A172 (cell line): ENCODE measurements around the gene ANGPTL5. TPM values are rescaled to one million over a fixed set of nuclear protein-coding genes. Genes with fewer than 3 reads are reported as not detected.
"Not testable (repeated sequence)": the region's sequence is repeated elsewhere in the genome, so short reads cannot be mapped to it uniquely, and the experiment has no call there.

Source experiments
- DNase-seq: peaks from one replicate; pipeline ENCODE4 v3.0.0-alpha.2; 2015; ENCODE audit warnings: low spot score
- total RNA-seq: library from RNA; depleted of rRNA; stranded (reverse); fragments of >200 nt; shearing (Covaris generic); gene quantifications from 2 replicates; pipeline ENCODE4 v1.2.3, GENCODE V29; 2014; rRNA removed

The ANGPTL5 gene
- not detected in 2 replicates for total RNA-seq

DNA sequence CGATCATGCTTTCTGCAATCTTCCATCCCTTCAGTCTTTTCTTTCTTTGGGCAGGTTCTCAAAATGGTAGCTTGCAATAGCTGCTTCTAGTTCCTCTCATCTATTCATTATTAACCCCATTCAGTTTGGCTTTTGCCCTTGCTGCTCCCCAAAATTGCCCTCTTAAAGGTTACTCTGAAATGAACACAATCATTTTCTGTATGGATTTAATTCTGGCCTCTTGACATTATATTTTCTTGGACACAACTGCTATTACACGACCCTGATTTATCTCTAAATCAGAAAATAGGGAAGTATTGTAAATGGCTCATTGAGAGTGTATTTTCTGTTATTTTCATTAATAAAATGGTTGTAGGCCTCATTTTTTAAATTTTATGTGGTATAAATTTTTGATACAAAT is at the start of gene ANGPTL5:
Gene ANGPTL5, minus strand, starts transcription at position 101 of the 400 bp plus-strand sequence. CDS start 8,613 bp downstream, outside the sequence.
- DNase-seq: no peak

DNA sequence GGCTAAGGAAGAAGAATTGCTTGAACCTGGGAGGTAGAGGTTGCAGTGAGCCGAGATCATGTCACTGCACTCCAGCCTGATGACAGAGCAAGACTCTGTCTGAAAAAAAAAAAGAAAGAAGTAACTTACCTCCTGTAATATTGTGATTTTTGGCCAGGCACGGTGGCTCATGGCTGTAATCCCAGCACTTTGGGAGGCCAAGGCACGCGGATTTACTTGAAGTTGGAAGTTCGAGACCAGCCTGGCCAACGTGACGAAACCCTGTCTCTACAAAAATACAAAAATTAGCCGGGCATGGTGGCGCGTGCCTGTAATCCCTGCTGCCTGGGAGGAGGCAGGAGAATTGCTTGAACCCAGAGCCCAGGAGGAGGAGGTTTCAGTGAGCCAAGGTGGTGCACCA is 47.9 kb upstream of the ANGPTL5 start:
- not testable (repeated sequence) for DNase-seq

DNA sequence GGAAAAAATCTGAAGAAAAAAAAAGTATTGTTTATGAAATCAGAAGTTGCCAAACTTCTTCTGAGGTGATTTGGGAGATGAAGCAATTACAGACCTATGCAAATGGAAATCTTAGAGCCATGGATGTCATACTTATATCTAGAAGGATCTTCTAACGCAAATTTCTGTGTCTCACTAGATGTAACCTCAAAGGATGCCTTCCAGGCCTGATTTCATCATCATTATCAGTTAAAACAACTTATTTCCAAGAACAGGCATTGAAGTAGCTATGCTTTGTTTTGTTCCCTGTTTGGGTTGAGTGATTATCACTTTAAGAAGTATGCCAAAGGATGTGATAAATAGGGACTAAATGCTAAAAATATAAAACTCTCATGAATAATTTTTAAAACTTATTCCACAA is 43.9 kb upstream of the ANGPTL5 start:
- no peak for DNase-seq

DNA sequence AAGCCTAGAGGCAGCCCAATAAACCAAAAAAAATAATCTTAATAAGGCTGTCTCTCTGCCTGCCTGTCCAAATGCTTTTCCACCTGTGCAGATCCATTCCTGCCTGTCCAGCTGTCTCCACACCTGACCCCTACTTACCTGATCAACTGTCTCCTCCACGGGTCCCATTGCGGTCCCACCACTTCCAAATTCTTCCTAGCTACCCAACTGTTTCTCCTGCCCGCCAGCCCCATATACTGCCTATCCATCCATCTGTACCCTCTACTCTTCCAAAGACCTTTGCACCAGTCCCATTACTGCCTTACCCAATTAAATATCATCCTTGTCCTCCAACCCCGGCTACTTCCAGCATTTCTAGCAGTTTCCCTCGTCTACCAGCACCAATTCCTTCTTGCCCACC is 39.4 kb upstream of the ANGPTL5 start:
- no peak for DNase-seq

DNA sequence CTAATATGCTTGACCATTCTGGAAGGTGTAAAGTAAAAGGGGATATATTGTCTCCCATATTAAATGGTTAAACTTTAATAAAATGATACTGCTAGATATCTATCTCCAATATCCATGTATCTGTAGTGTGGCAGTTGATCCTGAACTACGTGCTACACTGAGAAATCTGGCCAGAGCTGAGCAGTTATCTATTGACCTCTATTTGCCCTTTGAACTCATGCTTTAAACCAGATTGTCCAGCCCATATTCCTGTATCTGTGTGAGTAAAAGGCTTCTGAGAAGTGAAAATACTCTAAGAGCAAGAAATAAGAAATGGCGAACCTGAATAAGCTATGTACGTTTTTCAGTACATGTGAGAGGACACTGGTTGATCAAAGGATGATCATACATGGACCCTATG is 39.0 kb upstream of the ANGPTL5 start:
- no peak for DNase-seq

DNA sequence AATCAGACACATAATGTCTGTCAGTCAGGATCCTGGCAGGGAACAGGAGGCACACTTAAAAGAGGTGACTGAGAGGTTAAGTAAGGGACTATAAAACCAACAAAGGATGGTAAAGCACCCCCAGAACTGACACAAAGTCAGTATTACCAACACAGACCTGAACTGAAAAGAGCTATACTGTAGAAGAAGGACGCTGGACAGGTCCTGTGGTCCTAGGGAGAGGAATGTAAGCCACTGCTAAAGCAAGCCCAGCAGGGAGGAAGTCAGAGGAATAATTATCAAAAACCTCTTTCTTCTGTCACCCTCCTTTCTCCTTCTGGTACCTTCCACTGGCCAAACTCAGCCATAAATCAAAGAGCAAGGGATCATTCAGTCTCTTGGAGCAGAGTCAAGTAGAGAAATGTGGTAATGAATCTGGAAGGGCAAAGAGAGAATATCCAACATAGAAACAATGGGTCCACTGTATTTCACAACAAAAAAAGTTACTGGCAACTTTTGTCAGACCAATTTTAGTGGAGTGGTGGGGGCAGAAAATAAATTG is 33.4 kb upstream of the ANGPTL5 start:
- DNase-seq: no peak

DNA sequence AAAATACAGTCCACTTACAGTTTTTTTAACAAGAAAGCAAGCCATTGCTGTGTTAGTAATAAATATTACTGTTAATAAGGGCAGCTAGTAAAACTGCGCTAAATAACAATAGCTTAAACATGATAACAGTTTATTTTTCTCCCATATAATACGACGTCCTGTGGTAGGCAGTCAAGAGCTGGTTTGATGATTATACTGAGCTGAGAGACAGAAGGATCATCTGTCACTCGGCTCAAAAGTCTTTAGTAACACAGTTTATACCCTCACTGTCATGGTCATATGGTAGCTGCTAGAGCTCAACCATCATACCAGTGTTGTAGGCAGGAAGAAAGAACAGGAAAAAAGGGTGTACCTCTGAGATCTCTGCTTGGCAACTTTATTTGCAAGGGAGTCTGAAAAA is 29.1 kb upstream of the ANGPTL5 start:
- no peak for DNase-seq

DNA sequence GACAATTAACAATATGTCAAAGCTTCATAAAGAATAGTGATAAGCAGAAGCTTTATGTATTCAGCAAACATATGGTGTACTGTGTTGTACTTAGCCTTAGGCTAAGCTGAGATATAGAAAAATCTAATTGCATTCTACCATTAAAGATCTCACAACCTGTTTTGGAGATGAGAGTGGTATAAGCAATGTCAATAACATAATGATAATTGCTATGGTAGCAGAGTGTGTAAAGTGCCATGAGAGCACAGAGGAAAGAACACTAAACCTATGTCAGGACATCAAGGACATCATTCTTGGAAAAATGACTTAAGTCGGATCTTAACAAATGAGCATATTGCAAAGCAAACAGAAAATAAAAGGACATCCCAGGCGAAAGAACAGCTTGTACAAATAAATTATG is 28.6 kb upstream of the ANGPTL5 start:
- no peak for DNase-seq

DNA sequence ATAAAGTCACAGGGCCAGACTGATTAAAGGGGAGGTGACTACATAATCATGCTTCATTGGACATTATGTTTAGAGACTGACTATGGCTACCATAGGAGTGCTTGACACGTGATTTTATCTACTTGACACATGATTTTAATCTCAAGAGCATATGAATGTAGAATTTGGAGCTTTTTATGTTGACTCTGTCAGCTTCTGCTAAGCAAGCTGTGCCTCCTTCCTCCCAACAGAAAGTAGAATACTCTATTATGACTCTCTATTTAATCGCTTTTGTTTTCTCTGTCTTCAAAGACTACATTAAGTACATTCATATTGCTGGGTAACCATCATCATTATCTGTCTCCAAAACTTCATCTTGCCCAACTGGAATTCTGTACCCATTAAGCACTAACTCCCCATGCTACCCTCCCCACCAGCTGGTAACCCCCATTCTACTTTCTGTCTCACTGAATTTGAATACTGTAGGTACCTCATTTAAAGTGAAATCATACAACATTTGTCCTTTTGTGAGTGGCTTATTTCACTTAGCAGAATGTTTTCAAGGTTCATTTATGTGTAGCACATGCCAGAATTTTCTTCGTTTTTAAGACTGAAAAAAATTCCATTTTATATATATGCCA is 24.7 kb upstream of the ANGPTL5 start:
- DNase-seq: no peak

DNA sequence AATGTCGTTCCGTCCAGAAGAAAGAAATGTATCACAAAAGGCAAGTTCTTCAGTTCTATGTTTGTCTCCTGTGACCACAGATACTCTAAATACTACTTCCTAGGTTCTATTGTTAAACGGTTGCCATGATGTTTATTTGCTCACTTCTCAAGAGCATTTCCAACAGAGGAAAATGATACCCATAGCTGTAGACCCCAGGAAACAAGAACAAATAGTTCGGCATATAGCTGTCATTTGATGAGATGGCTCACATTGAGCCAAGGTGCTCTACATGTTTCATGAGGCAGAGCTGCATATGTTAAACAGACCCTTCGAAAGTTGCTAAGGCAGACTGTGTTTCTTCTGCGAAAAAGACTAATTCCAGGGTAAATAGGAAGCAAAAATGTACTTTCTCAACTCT is 15.4 kb upstream of the ANGPTL5 start:
- DNase-seq: no peak

DNA sequence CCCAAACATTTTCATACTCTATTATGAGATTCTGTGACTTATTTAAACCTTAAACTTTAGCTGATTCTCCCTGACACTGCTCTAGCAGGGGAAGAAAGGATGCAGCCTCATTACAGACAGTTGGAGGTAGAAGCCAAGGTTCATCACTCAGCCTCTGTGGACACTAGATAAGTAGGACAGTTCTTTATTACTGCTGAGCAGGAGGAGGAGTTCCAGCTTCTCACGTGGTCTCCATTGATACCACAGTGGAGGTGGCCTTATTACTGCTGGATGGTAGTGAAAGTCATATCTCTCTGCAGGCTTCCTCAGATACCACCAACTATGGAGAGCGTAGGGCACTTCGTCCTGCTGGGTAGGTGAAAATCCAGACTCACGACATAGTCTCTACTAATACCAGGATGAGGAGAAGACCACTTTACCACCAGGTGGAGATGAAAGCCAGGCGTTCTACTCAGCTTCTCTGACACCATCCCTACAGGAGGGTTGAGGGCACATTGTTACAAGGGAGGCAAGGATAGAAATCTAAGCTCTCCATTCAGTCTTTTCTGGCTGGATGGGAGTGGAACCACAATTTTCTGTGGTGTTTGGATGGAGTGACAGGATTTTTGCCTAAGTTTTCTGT is 13.1 kb upstream of the ANGPTL5 start:
- no peak for DNase-seq

DNA sequence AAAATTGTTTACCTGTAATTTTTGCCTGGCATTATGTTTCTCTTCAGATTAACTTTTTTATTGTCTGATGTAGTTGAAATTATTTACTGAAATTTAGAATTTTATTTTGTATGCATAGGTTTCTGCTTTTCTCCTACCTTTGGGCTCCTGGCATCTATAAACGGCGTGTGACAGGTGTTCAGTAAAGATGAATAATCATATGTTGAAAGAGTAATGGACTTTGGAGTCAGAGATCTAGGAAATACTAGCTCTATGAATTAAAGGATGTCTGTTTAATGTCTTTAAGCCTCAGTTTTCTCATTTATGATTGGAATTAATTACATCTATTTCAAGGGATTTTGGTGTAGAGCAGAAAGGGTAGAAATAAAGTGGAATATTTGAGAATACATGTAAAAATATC is 7.2 kb upstream of the ANGPTL5 start:
- DNase-seq: no peak

DNA sequence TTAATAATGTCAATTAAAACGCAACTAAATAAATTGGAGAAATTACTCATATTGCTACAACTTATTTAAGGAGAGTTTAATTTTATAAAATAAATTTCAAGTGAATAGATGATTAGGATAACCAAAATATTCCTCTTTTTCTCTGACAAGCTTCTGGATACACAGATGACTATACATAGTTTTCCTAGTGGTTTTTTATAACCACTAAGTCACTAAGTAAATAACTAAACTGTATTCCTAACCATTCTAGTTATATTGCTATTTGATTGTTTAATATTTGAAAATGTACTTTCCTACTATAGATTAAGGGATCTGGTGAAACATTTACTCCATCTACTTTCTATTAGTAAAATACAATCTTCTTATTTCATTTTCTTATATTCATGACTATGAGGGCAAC is 4.7 kb upstream of the ANGPTL5 start:
- no peak for DNase-seq

DNA sequence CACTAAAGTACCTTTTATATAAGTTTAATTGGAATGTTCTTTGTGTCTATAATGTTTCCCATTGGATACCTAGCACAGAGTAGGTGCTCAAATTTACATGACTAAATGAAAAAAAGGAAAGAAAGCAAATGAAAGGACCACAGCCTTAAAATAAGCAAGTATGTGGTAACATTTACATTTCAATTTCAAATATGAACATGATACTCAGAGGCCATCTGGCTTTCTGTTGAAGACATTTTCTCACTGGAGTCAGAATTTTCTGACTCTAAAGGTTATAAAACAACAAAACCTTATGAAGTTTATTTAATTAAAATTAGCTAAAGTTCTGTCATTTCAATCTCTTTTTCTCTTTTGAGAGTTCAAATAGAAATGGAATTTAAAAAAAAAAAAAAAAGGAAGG is 904 bp upstream of the ANGPTL5 start:
- DNase-seq: no peak

DNA sequence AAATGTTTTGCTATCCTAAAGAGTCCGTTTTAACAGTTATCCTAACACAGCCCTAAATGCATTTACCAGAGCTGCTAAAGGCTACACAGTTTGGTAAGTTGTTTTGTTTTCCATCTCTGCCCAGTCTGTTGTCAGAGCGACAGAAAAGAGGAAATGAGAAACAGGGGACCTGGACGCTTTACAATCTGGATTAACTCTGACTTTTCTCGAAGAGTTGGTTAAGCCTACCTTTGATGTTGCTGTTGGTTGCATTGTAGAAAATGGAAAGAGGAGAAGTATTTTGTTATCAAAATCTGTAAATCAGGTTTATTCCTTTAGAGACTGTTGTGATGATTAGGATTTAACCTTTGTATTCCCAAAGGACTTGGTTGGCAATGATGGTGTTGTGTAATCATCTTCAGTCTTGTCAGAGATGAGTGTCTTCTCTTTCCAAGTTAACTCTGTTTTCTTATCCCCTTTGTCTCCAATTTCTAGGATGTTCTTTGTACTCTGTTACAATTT is 481 bp downstream of the ANGPTL5 start:
- peak; percentile 7 for DNase-seq

DNA sequence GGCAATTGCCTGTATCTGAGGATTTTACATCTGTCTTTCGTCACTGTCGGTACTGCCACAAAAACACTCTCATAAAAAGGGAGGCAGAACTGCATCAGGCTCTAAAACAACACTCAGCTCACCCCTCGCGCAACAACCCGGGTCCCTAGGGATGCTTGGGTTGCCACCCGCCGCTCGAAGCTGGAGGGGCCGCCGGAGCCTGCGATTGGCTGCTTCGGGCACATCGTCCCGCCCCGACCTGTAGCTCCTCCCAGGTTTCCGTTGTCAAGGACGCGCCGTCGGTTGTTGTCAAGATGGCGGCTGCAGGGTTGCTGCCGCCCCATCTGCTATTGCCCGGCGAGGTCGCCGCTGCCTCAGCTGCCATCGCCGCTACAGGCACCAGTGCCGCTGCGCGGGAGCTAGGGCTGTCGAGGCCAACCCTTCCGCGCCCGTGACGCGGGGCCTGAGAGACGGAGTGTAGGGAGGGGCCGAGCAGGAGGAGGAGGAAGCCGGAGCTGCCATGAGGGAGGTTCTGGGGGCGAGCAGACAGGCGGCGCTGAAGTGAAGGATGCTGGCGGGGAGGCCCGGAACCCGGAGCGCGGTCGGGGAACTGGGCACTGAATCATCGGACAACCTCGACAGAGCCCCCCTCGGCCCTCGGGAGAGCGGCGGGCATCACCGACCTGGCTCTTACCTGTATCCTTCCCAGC is 1.4 kb downstream of the ANGPTL5 start, which contains the start of gene CEP126:
Gene CEP126, plus strand, starts transcription at position 273 of the 689 bp plus-strand sequence. Its CDS starts 275 bp downstream, at position 548.
- peak; percentile 76 for DNase-seq

DNA sequence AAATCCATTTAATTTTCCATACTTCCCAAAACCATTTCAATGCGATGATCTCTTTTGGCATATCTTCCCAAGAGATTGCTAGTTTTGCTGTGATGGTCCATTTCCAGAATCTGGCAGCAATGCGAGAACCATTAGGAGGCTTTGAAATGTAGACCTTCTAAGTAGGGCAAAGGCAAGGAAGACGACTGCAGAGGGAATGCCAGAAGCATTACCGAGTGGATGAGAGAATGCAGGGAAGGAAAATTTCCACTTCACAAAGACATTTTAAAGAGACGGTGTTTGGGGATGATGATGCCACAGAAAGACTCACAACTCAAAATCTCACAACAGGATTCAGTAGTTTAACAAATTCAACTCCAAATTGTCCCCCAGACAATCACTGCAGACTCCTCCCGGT is 2.0 kb downstream of the ANGPTL5 start:
- peak; percentile 1 for DNase-seq

DNA sequence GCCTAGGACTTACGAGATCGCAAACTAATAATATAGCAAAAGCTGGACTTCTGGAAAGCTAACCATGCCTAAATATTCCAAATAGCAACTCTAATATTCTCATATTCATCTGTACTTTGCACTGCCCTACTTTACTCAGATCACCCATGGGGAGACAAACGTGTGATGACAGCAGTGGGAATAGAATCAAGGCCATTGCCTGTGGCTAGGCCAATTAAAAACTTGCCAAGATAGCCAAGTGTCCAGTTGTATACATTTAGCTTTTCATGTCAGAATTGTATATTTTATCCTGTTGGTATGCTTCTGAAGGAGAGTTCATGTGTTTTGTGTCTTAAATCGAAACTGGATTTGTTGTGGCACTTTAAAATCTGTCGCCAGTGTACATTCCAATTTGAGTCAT is 2.7 kb downstream of the ANGPTL5 start:
- no peak for DNase-seq

DNA sequence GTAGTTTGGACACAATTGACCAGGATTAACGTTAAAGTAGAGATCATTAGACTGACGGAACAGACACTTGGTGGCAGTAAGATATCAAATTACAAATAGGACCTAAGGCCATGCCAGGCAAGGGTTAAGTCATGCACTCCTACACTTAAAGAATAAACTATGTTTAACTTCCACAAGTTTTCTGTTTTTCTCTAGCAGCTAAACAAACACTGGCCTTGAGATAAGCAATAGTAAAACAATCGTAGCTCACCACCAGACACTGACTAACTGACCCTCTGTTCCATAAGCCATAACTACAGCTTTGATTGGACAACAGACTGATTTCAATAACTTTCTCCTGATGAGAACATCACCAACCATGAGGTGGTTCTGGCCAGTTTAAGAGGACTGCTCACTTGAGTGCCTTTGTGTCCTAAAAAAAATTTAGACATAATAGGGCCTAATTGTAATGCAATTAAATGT is 3.5 kb downstream of the ANGPTL5 start:
- DNase-seq: no peak

DNA sequence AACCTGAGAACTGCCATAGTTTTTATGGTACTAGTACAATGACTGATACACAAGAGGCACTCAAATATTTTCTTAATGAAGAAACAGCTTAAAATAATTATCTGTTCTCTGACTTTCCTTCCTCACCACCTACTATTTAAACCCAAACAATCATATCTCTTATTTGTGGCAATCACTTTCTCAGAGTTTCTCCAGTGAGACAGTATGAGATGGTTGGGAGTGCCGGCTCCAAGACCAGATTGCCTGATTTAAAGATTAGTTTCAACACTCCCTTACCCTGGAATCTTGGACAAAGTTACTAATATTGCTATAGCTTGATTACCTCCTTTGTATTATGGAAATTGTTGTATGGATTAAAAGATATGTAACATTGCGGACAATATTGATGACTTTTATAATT is 7.2 kb downstream of the ANGPTL5 start:
- DNase-seq: no peak

DNA sequence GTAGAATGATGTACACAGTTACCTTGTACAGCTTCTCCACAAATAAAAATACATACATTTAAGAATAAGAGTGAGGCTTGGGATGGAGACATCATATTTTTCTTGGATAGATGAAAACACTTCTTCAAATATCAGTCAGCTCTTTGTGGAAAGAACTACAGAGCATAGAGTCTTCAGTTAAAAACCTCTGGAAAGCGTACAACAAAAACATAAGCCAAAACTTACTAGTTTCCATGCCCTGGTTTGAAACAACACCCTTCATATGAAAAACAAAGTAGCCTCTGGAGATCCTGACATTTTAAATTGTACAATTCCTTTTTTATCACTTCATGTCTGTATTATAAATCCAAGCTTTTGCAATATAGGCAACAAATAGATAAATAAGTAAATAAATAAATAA is 8.5 kb downstream of the ANGPTL5 start:
- no peak for DNase-seq

DNA sequence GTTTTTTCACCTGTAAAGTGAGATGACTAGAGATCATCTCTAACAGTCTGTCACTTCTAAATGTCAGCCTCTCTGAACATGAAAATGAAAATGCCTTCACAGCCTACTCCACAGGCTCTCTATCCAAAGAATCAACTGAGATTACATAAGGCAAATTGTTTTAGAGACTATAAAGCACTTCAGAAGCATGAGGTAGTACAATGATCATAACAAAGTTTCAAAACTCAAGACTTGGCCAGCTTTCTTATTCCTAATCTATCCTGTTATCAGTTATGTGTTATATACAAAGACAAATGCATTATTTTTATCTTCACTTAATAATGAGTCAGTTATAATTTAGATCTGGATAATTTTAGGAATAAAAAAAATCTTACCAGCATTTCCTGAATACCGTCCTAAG is 21.8 kb downstream of the ANGPTL5 start:
- DNase-seq: no peak

DNA sequence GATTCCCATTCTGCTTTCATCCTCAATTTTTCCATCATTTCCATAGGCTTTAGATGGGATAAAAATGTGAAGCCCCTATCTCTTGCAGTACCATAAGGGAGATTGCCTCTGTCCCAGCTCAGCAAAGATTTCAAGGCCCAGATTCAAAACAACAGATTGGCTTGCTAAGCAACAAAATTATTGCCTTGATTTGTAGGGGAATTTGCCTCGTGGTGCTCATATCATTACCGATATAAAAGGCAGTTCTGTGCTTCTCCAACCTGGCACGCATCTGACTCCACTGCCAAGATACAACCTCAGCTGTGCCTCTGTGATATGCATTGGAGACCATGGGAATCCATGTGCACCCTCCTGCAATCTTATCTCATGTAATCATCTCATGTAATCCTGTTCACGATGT is 26.6 kb downstream of the ANGPTL5 start:
- no peak for DNase-seq
